ENCODE data around the gene LMBR1L. TPM values are rescaled to one million over a fixed set of nuclear protein-coding genes. Genes with fewer than 3 reads are reported as not detected.
A peak's percentile ranks its signal among the peaks of the same experiment; 100 is the strongest.

Gene LMBR1L
- total and polyA plus RNA-seq, 2 of the 8 experiments (the other 6 are each of a cell fraction or from before 2014, with no cell fraction given), result 36.6 to 49.6 TPM

DNA sequence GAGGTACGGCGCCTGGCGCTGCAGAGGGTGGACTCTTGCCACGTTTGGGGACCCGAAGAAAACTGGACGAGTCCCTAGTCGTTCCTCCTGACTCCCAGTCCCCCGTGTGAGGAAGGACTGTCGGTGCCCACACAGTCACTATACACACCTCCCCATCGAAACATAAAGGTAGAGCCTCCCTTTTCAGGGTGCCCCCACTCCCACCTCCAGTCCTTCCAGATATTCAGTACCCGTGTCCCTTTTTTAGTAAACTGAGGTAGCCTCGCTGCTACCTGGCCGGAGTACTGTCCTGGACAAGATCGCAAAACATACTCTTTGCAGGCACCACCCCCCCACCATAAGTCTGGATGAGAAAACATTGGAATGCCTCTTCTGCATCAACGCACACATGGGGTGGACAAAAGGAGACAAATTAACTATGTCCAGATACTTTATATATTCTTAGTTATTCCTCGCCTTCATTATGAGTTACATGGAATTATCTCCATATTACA, 49.4 kb downstream of the LMBR1L start:
- Histone ChIP-seq H4K5ac (ENCODE audit: insufficient read length, low read depth, low read length) (no peak overlapping the region), H3K36me3 (ENCODE audit: control insufficient read depth in 2 of 4, insufficient read depth in 4 of 4, low read length in 3 of 4) (no peaks in the 10 kb centered on the region), H3K79me2 (ENCODE audit: control insufficient read depth in 1 of 2, insufficient read depth in 2 of 2, low read length in 2 of 2) (peaks cover 35 to 40% of the 10 kb centered on the region in 2 experiments), H3K4ac (replicated peaks; ENCODE audit: insufficient read length, low read depth, low read length) (no peak overlapping the region), H3K27ac (ENCODE audit: low read depth, low read length) (peak overlapping the region; percentile 97), H3K4me2 (ENCODE audit: insufficient read depth in 1 of 2, low read depth in 2 of 2, low read length in 2 of 2) (peak overlapping the region; percentile 81 to 98), H2BK120ac (replicated peaks; ENCODE audit: low read depth, low read length) (no peak overlapping the region), H3K23me2 (ENCODE audit: low read depth, low read length) (peaks cover 15% of the 10 kb centered on the region), H2BK5ac (ENCODE audit: low read depth, low read length) (peak overlapping the region; percentile 98), H2BK20ac (ENCODE audit: low read length) (no peak overlapping the region), H3K79me1 (ENCODE audit: low read depth, low read length) (peaks cover 20% of the 10 kb centered on the region), H2BK15ac (ENCODE audit: low read length) (peak overlapping the region; percentile 9; the same call in 1 of the 2 replicates), H3K9ac (replicated peaks in 1 of 4; ENCODE audit: extremely low read depth in 1 of 4, low read depth in 3 of 4, low read length in 3 of 4) (peak overlapping the region; percentile 53 to 98 (median 95); a peak in 6 of 7 replicates), H3K23ac (ENCODE audit: insufficient read length) (no peak overlapping the region), H3K14ac (ENCODE audit: insufficient read length) (no peak overlapping the region), H2AFZ (ENCODE audit: low read length) (peak overlapping the region; percentile 94; the same call in 1 of the 2 replicates), H3K4me1 (replicated peaks in 1 of 4; ENCODE audit: control insufficient read depth in 3 of 4, insufficient read depth in 4 of 4, low read length in 3 of 4) (peaks cover 9 to 29% (median 13%) of the 10 kb centered on the region in 4 experiments), H2BK12ac (ENCODE audit: low read depth, low read length) (no peak overlapping the region), H2AK5ac (ENCODE audit: low read depth, low read length) (no peak overlapping the region), H4K91ac (replicated peaks; ENCODE audit: insufficient read length, low read length) (peak overlapping the region; percentile 13), H4K20me1 (replicated peaks in 1 of 2; ENCODE audit: control insufficient read depth in 1 of 2, insufficient read depth in 2 of 2, low read length in 2 of 2) (peaks cover 24 to 26% of the 10 kb centered on the region in 2 experiments), H3K9me3 (ENCODE audit: insufficient read depth in 2 of 2, low read depth in 1 of 2, low read length in 1 of 2) (no peaks in the 10 kb centered on the region), H3K18ac (ENCODE audit: extremely low read depth, low read length) (peak overlapping the region; percentile 84), H3K27me3 (replicated peaks in 1 of 4; ENCODE audit: control insufficient read depth in 3 of 4, extremely low read depth in 1 of 4, insufficient read depth in 3 of 4, low read length in 3 of 4) (no peaks in the 10 kb centered on the region), H4K8ac (ENCODE audit: extremely low read depth, insufficient read depth, low read length) (peak overlapping the region; percentile 99; the same call in 1 of the 2 replicates), H3K56ac (replicated peaks; ENCODE audit: insufficient read length, low read depth, low read length) (no peak overlapping the region), H3K4me3 (ENCODE audit: extremely low read depth in 1 of 4, insufficient read depth in 2 of 4, low read depth in 3 of 4, low read length in 4 of 4) (peak overlapping the region; percentile 85 to 97 (median 96))
- DNase-seq (ENCODE audit: low read depth in 1 of 2, low spot score in 2 of 2) (no peak), FAIRE-seq (no peak)
- TF ChIP-seq RXRA (IDR thresholded peaks at IDR 0.05; ENCODE audit: insufficient read depth, low read depth, low read length), result no peak
- 0 out of 2 replicates have a peak, but pooled peaks have one; percentile 0 for TF ChIP-seq SIX5 (IDR thresholded peaks at IDR 0.05; ENCODE audit: low read depth, low read length)
- ChIA-PET CTCF (ENCODE audit: partially characterized antibody) (interaction anchor here (9.3 to 10.0 kb wide), 2 partner anchors 25 to 32 kb away, joined by 105 to 129 read pairs; partner anchors contain the start of gene DHH), POLR2A (ENCODE audit: partially characterized antibody) (interaction anchor here (1.1 to 5.6 kb wide), 4 partner anchors 8 to 70 kb away, joined by 3 to 29 read pairs (median 9); partner anchors contain the start of genes RHEBL1 and TUBA1B)
- WGBS, 2 experiments (ENCODE audit: extremely low coverage in 1 of 2, insufficient coverage in 1 of 2, insufficient read length in 1 of 2, insufficient replicate concordance in 2 of 2, low coverage in 1 of 2, low lambda C conversion rate in 2 of 2, missing lambda C conversion rate in 1 of 2), result 19% methylated on average over 16 of the region's 16 CpGs; no CpG with 5 or more reads in 1 of the 2 experiments

Measured in H1 (cell line).